ENCODE data around the gene SLC17A9.

Gene SLC17A9

DNA sequence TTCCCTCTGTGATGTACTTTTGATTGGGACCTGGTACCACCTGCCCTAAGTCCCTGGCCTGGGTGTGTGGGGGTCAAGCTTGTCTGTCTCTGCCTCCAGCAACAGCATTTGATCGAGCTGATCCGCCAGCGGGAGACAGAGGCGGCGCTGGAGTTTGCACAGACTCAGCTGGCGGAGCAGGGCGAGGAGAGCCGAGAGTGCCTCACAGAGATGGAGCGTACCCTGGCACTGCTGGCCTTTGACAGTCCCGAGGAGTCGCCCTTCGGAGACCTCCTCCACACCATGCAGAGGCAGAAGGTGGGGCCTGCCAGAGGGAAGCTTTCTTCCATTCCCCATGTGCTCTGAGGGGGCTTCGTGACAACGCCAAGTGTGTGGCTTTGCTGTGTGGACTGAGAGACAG is 9.1 kb upstream of the SLC17A9 start:
- Histone ChIP-seq H3K4me3 (ENCODE audit: low read depth, low read length) (no peak overlapping the region), H3K36me3 (ENCODE audit: control insufficient read depth, insufficient read depth, low read length) (peaks cover 76% of the 10 kb centered on the region), H3K27me3 (ENCODE audit: control insufficient read depth, insufficient read depth, low read length) (no peaks in the 10 kb centered on the region), H3K9ac (ENCODE audit: low read depth, low read length) (no peak overlapping the region), H3K27ac (ENCODE audit: low read depth, low read length) (no peak overlapping the region), H3K9me3 (ENCODE audit: control insufficient read depth, insufficient read depth, low read length) (no peaks in the 10 kb centered on the region), H3K4me1 (ENCODE audit: control insufficient read depth, insufficient read depth, low read length) (no peaks in the 10 kb centered on the region)

DNA sequence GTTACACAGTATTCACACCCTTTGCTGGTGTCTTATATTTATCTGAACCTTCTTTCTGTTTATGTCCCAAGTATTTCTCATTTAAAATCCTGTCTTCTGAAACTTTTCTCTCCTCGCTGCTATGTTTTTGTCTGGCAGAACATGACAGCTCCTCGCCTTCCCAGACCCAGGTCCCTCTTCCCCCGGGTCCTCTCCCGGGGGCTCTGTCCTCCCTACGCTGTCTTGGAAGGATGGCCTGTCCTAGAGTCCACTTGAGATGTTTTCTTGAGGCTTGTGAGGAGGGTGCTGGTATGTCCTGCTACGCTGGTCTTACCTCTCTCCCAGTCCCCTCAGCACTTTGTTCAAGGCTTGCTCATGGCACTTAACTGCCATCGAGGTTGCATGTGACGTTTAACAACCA is 8.3 kb upstream of the SLC17A9 start:
- peaks cover 84% of the 10 kb centered on the region for H3K36me3 ChIP-seq (ENCODE audit: control insufficient read depth, insufficient read depth, low read length)
- H3K9me3 ChIP-seq (ENCODE audit: control insufficient read depth, insufficient read depth, low read length): no peaks in the 10 kb centered on the region
- H3K4me3 ChIP-seq (ENCODE audit: low read depth, low read length): no peak overlapping the region
- H3K27ac ChIP-seq (ENCODE audit: low read depth, low read length): no peak overlapping the region
- no peaks in the 10 kb centered on the region for H3K4me1 ChIP-seq (ENCODE audit: control insufficient read depth, insufficient read depth, low read length)
- H3K9ac ChIP-seq (ENCODE audit: low read depth, low read length): no peak overlapping the region
- H3K27me3 ChIP-seq (ENCODE audit: control insufficient read depth, insufficient read depth, low read length): no peaks in the 10 kb centered on the region

DNA sequence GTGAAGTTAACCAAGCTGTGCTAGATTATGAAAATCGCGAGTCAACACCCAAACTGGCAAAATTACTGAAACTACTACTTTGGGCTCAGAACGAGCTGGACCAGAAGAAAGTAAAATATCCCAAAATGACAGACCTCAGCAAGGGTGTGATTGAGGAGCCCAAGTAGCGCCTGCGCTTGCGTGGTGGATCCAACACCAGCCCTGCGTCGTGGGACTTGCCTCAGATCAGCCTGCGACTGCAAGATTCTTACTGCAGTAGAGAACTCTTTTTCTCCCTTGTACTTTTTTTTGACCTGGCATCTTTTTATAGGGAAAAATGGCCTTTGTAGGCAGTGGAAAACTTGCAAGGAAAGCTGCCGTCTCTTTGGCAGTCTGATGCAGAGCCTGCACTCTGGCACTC is 7.8 kb upstream of the SLC17A9 start:
- Histone ChIP-seq H3K36me3 (ENCODE audit: control insufficient read depth, insufficient read depth, low read length) (peaks cover 89% of the 10 kb centered on the region), H3K9me3 (ENCODE audit: control insufficient read depth, insufficient read depth, low read length) (no peaks in the 10 kb centered on the region), H3K4me1 (ENCODE audit: control insufficient read depth, insufficient read depth, low read length) (no peaks in the 10 kb centered on the region), H3K27ac (ENCODE audit: low read depth, low read length) (no peak overlapping the region), H3K27me3 (ENCODE audit: control insufficient read depth, insufficient read depth, low read length) (no peaks in the 10 kb centered on the region), H3K4me3 (ENCODE audit: low read depth, low read length) (no peak overlapping the region), H3K9ac (ENCODE audit: low read depth, low read length) (no peak overlapping the region)

DNA sequence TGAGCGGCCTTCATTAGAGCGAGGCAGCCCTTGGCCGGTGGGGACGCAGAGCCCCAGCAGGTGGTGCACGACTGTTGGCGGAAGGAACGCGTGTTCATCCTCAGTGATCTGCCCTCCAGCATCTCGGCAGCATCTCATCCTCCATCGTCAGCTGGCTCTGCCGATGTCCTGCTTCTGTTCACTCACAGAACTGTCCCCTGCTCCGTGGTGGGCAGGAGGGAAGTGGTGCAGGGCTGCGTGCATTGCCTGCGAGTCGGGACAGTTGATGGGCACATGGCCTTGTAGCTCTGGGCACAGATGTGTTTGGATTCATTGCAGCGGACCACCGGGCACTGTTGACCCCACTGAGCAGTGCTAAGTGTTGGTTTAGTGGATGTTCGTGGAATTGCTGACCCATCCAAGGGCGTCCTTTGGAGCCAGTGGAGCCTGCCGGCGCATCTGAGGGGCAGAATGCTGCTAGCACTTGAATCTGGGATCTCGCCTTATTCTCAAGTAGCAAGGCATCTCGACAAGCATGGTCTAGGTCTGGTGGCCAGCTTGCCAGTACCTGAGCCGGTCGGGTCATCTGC is 6.7 kb upstream of the SLC17A9 start:
- H3K36me3 ChIP-seq (ENCODE audit: control insufficient read depth, insufficient read depth, low read length): peaks cover 95% of the 10 kb centered on the region
- no peak overlapping the region for H3K9ac ChIP-seq (ENCODE audit: low read depth, low read length)
- H3K27me3 ChIP-seq (ENCODE audit: control insufficient read depth, insufficient read depth, low read length): no peaks in the 10 kb centered on the region

DNA sequence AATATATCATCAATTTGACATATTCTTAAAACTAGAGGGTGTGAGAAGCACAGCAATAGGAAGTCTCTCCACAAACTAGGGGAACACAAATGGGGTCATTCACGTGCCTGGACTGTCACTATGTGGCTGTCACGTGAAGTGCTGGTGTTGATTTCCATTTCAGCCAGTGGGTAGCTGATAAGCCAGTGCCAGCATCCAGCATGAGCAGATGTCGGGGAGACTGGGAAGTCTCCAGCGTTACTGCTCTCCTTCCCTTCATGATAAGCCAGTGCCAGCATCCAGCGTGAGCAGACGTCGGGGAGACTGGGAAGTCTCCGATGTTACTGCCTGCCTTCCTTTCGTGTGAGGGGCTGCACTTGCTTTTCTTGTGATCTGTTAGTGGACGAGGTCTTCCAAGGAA is 5.6 kb upstream of the SLC17A9 start:
- H3K36me3 ChIP-seq (ENCODE audit: control insufficient read depth, insufficient read depth, low read length): peaks cover 84% of the 10 kb centered on the region
- H3K9me3 ChIP-seq (ENCODE audit: control insufficient read depth, insufficient read depth, low read length): no peaks in the 10 kb centered on the region
- H3K9ac ChIP-seq (ENCODE audit: low read depth, low read length): no peak overlapping the region
- no peaks in the 10 kb centered on the region for H3K4me1 ChIP-seq (ENCODE audit: control insufficient read depth, insufficient read depth, low read length)
- H3K4me3 ChIP-seq (ENCODE audit: low read depth, low read length): no peak overlapping the region
- H3K27ac ChIP-seq (ENCODE audit: low read depth, low read length): no peak overlapping the region
- no peaks in the 10 kb centered on the region for H3K27me3 ChIP-seq (ENCODE audit: control insufficient read depth, insufficient read depth, low read length)

More for the DNA sequence above, 6.7 kb upstream of the SLC17A9 start:
- H3K4me1 ChIP-seq (ENCODE audit: control insufficient read depth, insufficient read depth, low read length): no peaks in the 10 kb centered on the region
- H3K4me3 ChIP-seq (ENCODE audit: low read depth, low read length): no peak overlapping the region
- H3K27ac ChIP-seq (ENCODE audit: low read depth, low read length): no peak overlapping the region
- no peaks in the 10 kb centered on the region for H3K9me3 ChIP-seq (ENCODE audit: control insufficient read depth, insufficient read depth, low read length)

DNA sequence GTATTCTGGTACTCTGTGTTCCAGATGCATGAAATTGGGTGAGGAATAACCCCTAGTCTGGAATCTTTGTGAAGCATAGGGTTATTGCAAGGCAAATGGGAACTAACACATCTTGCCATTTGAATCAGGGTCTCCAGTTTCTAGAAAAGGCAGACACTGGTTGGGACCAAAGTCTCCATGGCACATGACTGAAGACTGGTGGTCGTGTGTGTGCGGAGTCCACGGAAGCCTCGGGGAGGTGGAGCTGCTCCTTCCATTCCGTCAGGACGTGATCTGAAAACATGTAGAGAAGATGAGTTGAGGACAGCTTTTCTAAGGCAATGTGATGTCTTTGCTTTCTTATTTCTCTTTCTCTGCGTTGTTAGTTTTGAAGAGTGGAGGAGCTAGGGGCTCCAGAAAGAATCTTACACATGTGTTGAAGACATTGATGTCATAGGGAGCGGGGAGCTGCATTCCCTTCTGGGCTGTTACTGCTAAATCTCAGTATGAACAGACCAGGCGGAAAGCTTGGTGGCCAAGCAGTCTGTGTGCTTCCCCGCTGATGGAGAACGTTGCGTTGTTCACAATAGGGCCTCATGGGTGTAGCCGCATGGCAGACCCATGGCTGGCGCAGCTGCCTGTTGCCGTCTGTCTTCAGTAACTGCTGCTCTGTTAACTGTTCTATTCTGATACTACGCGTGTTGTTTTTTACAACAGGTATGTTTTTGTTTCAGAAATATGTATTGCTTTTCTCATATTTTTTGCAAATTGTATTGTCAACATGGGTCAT is 4.8 kb upstream of the SLC17A9 start:
- Histone ChIP-seq H3K27me3 (ENCODE audit: control insufficient read depth, insufficient read depth, low read length) (no peaks in the 10 kb centered on the region), H3K36me3 (ENCODE audit: control insufficient read depth, insufficient read depth, low read length) (peaks cover 78% of the 10 kb centered on the region), H3K9ac (ENCODE audit: low read depth, low read length) (no peak overlapping the region), H3K4me3 (ENCODE audit: low read depth, low read length) (no peak overlapping the region), H3K4me1 (ENCODE audit: control insufficient read depth, insufficient read depth, low read length) (peaks cover 5% of the 10 kb centered on the region; the same call in 1 of the 2 replicates), H3K9me3 (ENCODE audit: control insufficient read depth, insufficient read depth, low read length) (no peaks in the 10 kb centered on the region), H3K27ac (ENCODE audit: low read depth, low read length) (no peak overlapping the region)

DNA sequence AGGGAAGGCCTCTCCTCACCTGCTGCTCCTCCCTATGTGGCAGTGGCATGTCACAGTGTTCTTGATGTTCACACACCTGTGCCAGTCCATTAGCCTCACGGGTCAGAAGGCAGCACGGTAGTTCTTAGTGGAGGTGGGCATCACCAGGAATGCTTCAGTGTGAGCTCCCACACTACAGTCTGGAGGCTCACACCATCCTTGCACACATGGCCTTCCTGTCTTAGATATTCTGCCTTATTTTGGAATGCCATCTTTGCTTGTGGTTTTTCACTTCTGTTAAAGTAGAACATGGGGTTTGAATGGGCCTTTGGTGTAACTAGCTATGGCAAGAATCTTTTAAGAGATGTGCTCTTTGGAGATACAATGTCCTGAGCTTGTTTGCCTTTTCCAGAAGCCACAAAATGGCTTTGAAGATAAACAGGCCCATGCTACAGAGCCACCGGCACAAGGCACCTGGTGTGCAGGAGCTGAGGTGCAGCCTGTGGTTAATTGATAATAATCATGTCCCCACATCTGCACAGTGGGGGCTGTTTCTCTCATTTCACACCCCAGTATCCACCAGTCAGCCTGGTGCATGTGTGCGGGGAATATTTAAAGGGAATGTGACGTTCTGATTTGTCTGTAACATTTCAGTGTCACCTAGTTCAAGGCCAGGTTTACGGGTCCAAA is 3.2 kb upstream of the SLC17A9 start:
- no peak overlapping the region for H3K4me3 ChIP-seq (ENCODE audit: low read depth, low read length)
- H3K9me3 ChIP-seq (ENCODE audit: control insufficient read depth, insufficient read depth, low read length): no peaks in the 10 kb centered on the region
- H3K4me1 ChIP-seq (ENCODE audit: control insufficient read depth, insufficient read depth, low read length): peaks cover 14% of the 10 kb centered on the region
- H3K9ac ChIP-seq (ENCODE audit: low read depth, low read length): no peak overlapping the region
- peaks cover 62% of the 10 kb centered on the region for H3K36me3 ChIP-seq (ENCODE audit: control insufficient read depth, insufficient read depth, low read length)
- no peaks in the 10 kb centered on the region for H3K27me3 ChIP-seq (ENCODE audit: control insufficient read depth, insufficient read depth, low read length)
- H3K27ac ChIP-seq (ENCODE audit: low read depth, low read length): no peak overlapping the region

DNA sequence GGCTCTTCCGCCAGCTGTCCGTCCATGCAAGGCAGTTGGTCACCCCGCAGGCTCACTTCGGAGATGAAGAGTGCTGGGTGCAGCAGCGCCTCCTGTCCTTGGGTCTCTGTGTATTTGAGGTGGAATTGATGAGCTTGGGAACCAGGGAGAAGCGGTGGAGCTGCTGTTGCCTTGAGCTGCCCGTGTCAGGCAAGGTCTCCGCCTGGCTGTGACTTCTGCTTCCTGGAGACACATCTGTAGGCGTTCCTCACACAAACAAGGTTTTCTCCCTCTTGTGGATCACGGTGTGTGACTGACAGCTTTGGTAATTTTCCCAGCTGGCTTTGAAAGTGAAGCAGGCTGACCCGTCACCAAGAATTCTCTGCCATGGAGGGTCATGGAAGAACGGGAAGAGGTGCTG is 2.5 kb upstream of the SLC17A9 start:
- Histone ChIP-seq H3K27me3 (ENCODE audit: control insufficient read depth, insufficient read depth, low read length) (no peaks in the 10 kb centered on the region), H3K9ac (ENCODE audit: low read depth, low read length) (no peak overlapping the region), H3K9me3 (ENCODE audit: control insufficient read depth, insufficient read depth, low read length) (no peaks in the 10 kb centered on the region), H3K4me1 (ENCODE audit: control insufficient read depth, insufficient read depth, low read length) (peaks cover 20% of the 10 kb centered on the region), H3K36me3 (ENCODE audit: control insufficient read depth, insufficient read depth, low read length) (peaks cover 55% of the 10 kb centered on the region), H3K27ac (ENCODE audit: low read depth, low read length) (no peak overlapping the region), H3K4me3 (ENCODE audit: low read depth, low read length) (no peak overlapping the region)

DNA sequence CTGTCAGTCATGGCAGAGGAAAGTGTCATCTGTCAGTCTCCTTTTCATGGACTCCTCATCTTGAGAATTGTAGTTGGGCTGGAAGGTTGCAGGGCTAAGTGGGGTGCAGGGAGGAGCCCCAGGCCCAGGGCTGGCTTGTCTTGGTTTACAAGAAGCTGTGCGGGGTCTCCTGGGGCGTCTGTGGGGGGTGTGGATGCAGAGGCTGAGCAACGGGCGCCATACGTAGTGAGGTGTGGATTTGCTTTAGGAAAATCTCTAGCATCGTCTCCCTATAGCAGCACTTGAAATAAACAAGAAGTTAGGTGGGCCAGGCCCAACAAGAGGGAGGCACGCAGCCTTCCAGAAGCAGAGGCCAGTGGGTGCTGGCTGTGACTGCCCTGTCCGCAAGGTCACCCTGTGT is 1.8 kb upstream of the SLC17A9 start:
- no peaks in the 10 kb centered on the region for H3K9me3 ChIP-seq (ENCODE audit: control insufficient read depth, insufficient read depth, low read length)
- H3K4me3 ChIP-seq (ENCODE audit: low read depth, low read length): no peak overlapping the region
- H3K36me3 ChIP-seq (ENCODE audit: control insufficient read depth, insufficient read depth, low read length): peaks cover 48% of the 10 kb centered on the region
- no peak overlapping the region for H3K27ac ChIP-seq (ENCODE audit: low read depth, low read length)
- no peak overlapping the region for H3K9ac ChIP-seq (ENCODE audit: low read depth, low read length)
- H3K27me3 ChIP-seq (ENCODE audit: control insufficient read depth, insufficient read depth, low read length): no peaks in the 10 kb centered on the region
- peaks cover 20% of the 10 kb centered on the region for H3K4me1 ChIP-seq (ENCODE audit: control insufficient read depth, insufficient read depth, low read length)

DNA sequence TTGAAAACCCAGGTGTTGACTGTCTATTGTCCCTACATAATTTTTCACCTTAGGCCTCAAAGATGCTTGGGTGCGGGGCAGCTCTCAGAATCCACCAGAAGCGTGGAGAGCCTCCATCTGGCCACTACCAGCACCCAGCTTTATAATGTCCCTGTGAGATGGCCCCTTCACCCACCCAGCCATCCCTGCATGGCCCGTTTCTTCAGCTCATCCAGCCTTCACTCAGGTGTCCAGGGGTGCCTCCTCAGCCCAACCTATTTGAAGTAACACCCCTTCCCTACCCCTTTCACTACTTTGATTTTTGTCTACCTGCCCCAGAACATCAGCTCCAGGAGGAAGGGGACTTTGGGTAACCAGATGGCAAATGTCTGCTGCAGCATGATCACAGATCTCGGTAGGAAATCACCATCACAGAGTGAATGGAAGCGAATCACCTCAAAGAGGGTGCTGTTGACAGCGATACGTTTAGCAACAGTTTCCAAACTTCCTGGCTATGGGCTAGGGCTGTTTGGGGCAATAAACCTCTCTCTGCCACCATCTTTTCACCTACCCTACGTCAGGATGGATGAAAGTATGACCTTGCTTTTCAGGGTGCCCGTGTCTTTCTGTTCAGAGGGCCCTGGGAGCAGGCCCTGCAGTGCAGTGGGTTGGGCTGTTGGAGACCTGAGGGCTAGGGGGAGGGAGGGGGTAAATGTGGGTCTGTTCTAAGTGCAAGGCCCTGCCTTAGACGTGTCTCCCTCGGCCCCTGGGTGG is 1.2 kb upstream of the SLC17A9 start:
- H3K36me3 ChIP-seq (ENCODE audit: control insufficient read depth, insufficient read depth, low read length): peaks cover 42% of the 10 kb centered on the region
- H3K4me1 ChIP-seq (ENCODE audit: control insufficient read depth, insufficient read depth, low read length): peaks cover 20% of the 10 kb centered on the region
- no peaks in the 10 kb centered on the region for H3K27me3 ChIP-seq (ENCODE audit: control insufficient read depth, insufficient read depth, low read length)
- H3K4me3 ChIP-seq (ENCODE audit: low read depth, low read length): no peak overlapping the region
- H3K27ac ChIP-seq (ENCODE audit: low read depth, low read length): no peak overlapping the region
- H3K9me3 ChIP-seq (ENCODE audit: control insufficient read depth, insufficient read depth, low read length): no peaks in the 10 kb centered on the region
- H3K9ac ChIP-seq (ENCODE audit: low read depth, low read length): no peak overlapping the region

Measured in HUES48 (cell line).